Left renal cortex interstitium (tissue), 4 donors: ENCODE results near the gene CIITA. TPM values are rescaled to one million over a fixed set of nuclear protein-coding genes. Genes with fewer than 3 reads are reported as not detected.

Experiments
- DNase-seq, 4 donors: peaks; one replicate each; pipeline ENCODE4 v3.0.0-alpha.2; 2013; ENCODE audit warnings: low read depth in 4 of 4, low spot score in 2 of 4, missing footprints in 1 of 4
- polyA plus RNA-seq, 4 donors: library from polyadenylated mRNA; unstranded; fragments of 120-200 nt; gene quantifications; one replicate each; pipeline ENCODE4 v1.2.1, GENCODE V29; 2013; ENCODE audit not compliant: insufficient read length in 4 of 4

CIITA gene
- polyA plus RNA-seq, 4 donors: 4.9 to 8.0 (median 6.4) TPM

DNA sequence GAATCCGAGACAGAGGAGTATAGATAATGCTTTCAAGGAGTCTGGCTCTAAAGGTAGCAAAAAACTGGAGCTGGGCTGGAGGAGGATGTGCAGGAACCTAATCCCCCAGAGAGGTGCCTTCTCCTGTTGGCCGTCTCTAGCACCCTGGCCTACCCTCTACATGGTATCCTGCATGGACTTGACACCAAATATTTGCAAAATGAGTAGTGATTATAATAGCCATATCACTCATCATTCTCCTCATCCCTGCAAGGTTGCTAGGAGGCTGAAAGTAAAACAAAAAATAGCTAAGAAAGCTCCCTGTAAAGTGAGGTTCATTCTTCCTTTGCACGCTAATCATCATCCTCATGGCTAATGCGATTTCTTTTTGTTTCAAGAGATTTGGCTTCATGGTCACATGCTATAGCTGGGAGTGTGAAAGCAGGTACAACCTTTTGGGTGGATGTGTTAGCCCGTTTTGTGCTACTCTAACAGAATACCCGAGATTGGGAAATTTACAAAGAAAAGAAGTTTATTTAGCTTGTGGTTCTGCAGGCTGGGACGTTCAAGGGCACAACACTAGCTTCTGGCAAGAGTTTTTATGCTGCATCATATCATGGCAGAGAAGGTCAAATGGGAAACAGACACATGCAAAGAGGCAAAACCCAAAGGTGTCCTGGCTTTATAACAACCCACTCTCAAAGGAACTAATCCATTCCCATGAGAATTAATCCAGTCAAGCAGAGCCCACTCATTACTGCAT lies 27.1 kb upstream of the CIITA start:
- DNase-seq: no peak

DNA sequence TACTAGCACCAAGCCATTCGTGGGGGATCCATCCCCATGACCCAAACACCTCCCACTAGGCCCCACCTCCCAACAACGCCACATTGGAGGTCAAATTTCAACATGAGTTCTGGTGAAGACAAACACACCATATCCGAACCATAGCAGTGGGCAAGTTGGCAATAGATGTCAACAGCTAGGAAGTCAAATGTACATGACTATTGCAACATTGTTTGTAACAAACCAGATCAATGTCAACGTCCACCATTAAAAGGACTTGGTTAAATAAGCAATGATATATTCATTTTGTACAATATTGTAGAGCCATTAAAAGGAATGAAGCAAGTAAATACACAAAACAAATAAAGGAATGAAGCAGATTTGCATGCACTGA lies 26.5 kb upstream of the CIITA start:
- no peak for DNase-seq

DNA sequence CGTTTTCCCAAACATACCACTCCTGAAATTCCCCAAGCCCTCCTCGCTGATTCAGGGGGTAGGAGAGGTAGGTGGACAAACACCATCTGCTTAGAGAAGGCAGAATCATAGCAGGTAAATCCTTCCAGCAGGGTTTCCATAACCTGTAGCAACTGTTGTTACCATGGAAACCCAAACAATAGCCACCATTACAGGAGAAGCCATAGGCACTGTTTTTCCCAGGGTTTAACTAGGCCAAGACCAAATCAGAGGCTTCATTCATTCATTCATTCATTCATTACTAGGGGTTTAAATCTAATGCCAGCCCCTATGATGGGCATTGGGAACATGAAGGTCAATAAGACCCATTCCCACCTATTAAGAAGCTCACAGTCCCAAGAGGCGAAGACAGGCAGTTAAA lies 25.5 kb upstream of the CIITA start:
- DNase-seq: no peak

DNA sequence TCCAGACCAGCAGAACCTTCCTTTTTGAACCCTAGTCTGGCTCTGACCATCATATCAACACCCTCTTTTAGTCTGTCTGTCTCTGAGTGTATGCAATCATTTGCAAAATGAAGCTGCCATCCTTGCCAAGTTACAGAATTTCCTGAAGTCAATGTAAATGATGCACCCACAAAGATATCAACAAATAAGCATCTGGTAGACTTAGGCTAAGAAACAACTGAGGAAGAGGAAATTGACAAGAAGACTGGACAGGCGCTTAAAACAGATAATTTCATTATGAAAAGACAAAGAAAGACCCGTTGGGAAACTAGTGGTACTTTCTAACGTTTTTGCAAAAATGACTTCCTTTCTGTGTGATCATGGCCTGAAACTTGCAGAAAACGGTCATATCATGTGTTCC lies 24.7 kb upstream of the CIITA start:
- DNase-seq: no peak

DNA sequence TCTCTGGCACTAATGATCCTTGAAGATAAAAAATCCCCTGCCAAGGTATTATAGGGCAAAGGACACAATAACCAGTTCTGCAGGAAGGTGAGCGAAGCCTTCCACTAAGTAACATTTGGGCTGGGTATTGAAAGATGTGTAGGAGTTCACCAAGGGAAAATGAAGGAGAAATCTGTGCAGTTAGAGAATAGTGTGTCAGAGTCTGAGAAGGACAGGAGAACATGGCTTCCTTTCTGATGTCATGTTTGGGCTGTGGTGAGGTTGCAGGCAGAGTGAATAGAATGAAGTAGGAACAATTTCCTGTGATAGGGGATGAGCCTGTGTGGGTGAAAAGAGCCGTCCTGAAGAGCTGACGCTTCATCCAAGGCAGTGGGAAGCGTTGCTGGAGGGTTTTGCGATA lies 24.1 kb upstream of the CIITA start:
- no peak for DNase-seq

DNA sequence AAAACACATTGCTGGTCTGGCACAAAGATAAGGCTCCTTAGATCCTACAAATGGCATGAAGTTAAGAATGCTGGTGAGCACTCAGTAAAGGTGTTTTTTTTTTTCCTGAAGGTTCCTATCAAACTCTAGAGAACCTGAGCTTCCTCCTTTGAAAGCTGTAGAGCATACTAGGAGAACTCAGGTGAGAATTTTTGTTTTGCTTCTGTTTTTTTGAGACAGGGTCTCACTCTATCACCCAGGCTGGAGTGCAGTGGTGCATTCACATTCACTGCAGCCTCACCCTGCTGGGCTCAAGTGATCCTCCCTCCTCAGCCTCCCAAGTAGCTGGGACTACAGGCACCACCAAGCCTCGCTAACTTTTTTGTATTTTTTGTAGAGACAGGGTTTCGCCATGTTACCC lies 21.0 kb upstream of the CIITA start:
- DNase-seq: no peak

DNA sequence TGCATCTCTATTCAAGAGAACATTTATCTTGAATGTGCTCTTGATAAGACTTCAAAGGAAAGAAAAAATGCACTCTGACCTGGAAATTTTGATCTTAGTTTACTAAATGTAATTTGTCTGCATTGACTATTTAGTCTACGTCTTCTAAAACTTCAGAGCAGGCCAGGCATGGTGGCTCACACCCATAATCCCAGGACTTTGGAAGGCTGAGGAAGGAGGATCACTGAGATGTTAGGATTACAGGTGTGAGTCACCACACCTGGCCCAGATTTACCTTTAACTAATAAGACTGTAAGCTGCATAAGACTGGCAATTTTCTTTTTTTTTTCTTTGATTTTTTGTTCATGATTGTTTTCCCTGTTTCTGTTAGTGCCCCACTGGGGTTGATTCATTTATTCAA lies 18.8 kb upstream of the CIITA start:
- no peak for DNase-seq

DNA sequence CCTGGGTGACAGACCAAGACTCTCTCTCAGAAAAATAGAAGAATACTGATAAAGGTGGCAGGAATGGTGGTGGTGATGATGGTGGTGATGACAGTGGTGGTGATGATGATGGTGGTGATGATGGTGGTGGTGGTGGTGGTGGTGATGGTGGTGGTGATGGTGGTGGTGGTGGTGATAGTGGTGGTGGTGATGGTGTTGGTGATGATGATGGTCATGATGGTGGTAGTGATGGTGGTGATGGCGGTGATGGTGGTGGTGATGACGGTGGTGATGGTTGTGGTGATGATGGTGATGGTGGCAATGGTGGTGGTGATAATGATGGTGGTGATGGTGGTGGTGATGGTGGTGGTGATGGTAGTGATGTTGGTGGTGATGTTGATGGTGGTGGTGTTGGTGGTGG lies 18.0 kb upstream of the CIITA start:
- DNase-seq: no peak

DNA sequence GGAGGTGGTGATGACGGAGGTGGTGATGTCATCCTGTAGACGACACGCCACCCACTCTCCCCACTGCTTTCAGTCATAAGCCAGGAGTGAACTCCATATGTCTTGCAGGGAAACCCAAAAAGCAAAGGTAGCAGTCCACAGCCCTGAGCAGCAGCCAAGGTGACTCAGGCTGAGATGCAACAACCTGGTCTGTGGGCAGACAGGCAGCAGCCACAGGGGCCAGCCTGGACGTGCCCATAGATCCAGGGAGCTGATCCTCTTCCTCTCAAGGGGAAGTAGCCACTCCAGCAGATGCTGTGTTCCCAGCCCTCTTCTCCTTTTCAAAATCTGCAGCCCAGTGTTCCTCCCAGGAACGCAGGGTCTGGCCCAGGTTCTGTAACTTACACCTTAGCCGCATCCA lies 17.3 kb upstream of the CIITA start:
- no peak for DNase-seq

DNA sequence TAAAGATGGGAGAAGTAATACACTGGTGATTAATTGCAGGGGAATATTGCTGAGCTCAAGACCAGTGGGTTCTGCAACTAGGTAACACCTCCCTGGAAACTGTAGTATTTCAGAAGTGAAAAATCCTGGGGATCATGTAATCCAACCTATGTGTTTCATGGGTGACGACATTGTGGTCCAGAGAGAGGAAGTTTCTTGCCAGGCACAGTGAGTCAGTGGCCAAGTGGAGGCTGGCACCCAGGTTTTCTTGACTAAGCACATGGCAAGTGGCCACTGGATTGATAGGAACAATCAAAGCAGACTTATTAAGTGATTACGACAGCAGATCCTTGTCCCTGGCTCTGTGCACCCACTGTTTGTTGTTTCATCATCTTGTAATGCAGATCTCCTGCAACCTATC lies 14.6 kb upstream of the CIITA start:
- DNase-seq: no peak

DNA sequence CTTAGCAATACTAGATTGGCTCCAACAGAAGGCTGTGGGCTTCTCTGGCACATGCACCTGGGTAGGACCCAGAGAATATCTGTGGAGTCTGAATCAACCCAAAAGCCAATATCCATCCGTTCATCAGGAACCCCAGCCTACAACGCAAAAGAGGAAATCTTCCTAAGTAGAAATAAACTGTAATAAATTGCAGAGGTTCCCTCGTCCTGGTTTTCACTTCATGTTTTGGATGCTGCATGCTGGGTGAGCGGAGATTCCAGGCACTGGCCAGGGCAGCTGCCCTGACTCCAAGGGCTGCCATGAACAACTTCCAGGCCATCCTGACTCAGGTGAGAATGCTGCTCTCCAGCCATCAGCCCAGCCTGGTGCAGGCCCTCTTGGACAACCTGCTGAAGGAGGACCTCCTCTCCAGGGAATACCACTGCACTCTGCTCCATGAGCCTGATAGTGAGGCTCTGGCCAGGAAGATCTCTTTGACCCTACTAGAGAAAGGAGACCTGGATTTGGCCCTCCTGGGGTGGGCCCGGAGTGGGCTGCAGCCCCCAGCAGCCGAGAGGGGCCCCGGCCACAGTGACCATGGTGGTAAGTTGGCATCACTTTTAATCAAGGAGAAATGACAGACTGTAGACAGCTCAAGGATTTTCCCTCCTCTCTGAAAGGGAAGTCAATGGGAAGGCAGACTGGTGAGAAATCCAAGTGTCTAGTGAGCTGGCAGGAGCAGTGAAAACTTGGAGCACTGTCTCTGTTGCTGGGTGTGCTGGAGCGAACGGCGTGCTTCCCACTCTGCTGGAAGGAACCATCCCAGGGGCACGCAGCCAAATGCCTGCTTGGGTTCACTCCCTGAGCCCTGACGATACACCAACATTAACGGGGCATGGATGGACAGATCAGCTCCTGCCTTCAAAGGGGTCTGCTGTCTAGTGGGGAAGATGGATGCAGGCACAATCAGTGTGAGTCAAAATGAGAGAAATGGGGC lies 10.7 kb upstream of the CIITA start:
- DNase-seq: no peak

DNA sequence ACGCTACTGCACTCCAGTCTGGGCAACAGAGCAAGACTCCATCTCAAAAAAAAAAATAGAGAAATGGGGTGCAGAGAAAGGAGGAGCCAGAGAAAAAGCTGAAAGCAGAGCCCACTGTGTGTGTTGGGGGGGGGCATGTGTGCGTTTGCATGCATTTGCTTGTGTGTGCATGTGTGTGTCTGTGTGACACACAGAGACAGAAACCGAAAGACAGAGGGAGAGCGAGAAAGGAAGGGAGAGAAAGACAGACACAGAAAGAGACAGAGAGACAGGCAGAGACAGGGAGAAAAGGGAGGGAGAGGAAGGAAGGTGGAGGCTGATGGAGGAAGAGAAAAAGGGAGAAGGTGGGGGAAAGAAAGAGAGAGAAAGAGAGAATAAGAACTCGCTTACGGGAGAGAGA lies 9.8 kb upstream of the CIITA start:
- DNase-seq: no peak

DNA sequence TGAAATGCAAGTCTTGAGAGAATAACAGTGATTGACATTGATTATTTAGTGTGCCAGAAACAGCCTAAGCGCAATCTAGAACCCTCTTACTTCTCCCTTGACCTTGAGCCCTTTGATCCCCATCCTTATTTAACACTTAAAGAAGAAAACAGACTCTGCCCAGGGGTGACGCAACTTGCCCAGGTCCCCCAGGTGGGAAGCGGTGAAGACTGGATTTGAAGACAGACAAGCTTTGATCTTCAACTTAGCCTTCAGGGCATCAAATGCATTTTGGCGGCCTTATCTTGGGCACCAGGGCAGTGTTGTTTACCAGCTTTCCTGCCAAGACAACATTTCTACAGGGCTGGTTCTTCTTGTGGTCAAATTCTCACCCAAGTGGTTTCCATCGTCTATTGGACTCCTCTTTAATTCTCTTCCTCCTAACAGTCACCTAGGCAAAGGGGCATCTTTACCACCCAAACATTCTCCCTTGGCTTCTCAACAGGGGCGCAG lies 8.9 kb upstream of the CIITA start:
- DNase-seq: no peak

DNA sequence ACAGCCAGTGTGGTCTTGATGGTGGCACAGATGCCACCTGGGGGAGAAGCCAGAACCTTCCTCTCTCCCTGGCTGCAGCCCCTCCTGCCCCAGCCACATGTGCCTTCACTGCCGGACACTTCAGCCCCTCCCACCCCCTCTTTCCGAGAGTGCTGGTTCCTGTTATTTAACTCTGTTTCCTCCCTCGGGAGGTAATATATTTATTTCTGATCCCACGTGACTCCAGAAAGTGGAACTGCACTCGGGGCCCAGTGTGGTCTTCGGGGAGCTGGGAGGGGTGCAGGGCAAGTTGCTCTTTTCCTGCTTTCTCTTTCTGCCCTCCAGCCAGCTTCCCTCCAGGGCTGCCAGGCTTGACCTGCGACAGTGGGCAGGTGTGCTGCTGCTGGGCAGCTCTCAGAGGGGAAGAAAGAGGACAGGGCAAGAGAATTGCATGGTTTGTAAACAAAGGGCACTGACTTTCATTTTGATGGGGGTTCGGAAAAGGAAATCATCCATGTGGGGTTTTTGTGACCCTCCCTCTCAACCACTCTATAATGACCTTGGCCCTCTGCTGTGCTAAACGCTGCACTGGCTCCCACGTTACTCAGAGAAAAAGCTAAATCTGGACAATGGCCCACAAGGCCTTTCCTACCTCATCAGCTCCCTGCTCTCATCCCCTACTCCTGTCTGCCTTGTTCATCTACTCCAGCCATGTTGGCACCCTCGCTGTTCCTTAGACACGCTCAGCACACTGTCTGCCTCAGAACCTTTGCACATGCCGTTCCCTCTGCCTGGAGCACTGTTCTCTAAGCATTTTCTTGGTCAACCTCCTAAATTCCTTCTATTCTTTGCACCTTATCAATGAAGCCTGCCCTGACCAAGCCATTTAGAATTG lies 8.2 kb upstream of the CIITA start:
- no peak for DNase-seq

DNA sequence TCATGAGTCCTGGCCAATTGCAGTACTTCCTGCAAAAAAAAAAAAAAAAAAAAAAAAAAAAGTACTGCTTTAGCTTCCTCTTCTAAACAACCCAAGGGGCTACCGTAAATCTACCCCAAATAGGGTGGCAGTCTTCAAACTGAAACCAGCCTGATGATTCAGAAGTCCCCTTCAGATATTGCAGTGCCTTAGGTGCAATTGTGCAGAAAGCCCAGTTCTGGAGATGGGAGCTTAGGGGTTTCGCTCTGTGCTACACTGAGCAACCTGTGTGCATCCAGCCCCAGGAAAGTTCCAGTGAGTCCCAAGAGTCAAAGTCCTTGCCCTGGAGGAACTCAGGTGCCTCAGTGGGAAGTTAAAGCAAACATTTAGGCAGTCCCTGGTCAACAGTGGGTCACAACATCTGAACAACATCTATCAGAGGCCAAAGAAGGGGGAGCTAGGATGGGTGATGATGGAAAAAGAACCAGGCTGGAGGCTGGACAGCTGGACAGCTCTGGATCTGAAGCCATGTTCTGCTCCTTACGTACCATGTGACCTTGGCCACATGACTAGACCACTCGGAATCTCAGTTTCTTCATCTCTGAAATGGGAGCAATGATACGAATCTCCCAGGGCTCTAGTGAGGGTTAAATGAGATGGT lies 6.7 kb upstream of the CIITA start:
- DNase-seq: no peak

DNA sequence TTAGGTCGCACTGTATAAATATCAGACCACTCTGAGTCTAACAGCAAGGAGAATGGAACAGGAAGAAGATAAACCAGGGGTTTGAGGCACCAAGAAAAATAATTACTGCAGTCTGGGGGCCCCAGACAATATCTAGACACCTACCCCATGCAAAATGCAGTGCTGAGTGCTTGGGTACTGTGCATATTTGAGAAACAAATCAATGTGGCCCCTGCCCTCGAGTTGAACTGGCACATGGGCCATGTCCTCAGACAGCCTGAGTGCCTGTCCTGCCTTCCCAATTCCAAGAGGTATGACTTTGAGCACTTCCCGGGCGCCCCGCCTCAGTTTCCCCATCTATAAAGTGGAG lies 6.2 kb upstream of the CIITA start:
- no peak for DNase-seq

DNA sequence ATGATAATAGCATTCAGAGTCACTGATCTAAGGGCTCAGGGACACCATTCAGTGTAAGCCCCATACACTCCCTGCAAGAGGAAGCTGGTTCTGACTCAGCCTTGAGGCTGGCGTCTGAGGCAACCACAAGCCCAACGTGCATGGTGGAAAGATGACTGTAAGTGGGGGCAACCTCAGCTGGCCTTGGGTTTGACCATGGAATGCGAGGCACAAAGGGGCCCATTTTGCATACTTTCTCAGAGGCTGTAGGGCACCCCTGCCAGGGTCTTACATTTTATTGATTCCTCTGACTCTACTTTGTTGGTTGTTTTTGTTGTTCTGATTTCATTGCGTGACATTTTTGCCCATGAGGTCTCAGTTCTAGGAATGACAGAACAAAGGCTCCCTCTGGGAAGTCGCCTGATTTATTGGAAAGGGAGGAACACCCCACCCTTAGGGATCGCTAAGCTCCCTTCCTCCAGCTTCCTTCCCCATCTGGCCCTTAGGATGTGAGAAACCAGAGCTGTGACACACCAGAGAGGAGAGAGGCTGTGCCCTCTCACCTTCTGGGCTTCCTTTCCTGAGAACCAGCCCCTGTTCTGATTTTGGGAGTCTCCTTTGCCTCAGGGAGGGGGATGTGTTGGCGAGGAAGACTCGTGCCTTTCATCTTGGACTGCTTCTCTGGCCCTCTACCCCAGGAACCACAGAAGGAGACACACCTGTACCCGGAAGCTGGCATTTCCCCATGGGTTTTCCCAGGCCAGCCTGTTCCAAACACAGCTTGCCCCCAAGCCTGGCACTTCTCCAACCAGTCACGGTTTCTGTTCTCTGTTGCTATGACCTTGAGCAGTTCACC lies 5.6 kb upstream of the CIITA start:
- no peak for DNase-seq

DNA sequence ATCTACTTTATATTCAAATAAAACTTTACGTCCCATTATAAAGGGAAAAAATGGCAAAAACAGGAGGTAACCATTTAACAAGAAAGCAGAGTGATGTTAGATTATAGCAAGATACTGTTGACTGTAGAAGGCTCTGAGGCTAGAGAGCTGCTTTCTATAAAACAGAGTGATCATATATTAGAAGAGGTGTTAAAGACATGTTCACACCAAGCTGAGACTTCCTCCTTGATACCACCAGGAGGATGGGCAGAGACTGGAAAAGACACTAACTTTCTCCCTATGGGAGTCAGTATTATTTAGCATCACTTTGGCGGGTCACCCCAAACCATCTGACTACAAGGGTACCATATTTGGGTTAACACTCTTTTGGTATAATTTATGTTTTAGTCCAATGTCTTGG lies 687 bp upstream of the CIITA start:
- no peak for DNase-seq

DNA sequence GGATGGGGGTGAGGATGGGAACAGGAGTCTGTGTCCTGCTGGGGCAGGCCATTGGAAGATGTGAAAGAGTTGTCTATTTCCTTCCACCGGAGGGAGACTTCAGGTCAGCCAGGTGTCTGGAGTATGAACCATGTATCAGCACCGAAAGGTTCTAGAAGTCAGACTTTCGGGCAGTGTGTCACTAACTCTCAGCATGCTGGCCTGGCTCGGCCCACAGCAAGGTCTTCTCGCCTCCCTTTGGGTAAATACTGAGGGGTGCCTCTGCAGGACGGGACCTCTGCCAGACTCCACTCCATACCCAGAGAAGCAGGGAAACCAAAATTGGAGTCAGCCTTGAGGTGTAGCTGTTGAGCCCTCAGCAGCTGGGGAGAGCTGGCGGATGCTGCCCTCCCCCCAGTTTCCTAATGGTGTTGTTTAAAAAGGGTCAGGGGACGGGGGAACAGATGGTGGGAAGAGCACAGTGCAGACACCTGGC lies 507 bp downstream of the CIITA start:
- DNase-seq: no peak

DNA sequence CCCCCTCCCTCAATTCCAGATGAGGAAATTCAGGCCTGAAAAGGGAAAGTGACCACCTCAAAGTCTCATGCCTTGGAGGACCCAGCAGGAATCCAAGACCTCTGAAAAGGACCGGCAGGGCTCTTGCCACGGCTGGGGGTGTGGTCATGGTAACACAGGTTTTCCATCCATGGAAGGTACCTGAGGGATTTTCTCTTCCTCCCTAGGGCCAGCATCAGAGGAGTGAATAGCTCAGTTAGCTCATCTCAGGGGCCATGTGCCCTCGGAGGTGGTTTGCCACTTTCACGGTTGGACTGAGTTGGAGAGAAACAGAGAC lies 1.3 kb downstream of the CIITA start:
- DNase-seq: no peak
